K562 (cell line): Measurements from ENCODE around the gene RFC2.

Experiments used
- BCOR ChIP-seq: fragments of 450-650 bp; IDR thresholded peaks from 2 replicates; pipeline ENCODE4 v1.6.1; 2016
- JUND ChIP-seq, 2 experiments: IDR thresholded peaks; 2 replicates in 1 of 2; 3 replicates in 1 of 2; pipeline ENCODE4 v1.6.1; 2011; ENCODE audit warnings: borderline replicate concordance in 2 of 2, low read depth in 2 of 2, low read length in 2 of 2, improper control_type of control experiment in 1 of 2, missing biosample characterization in 1 of 2, missing genetic modification characterization in 1 of 2, missing genetic modification reagents in 1 of 2
- KDM5B ChIP-seq: fragments of 200-600 bp; sonication (generic); IDR thresholded peaks from 2 replicates; pipeline ENCODE4 v1.6.1; 2012; ENCODE audit warnings: low read depth, mild to moderate bottlenecking, moderate library complexity, low read length, control low read depth, inconsistent platforms; ENCODE audit not compliant: insufficient replicate concordance
- NCOA1 ChIP-seq: fragments of 450-650 bp; IDR thresholded peaks from 2 replicates; pipeline ENCODE4 v1.6.1; 2016; ENCODE audit warnings: low read depth
- NR2F6 ChIP-seq: fragments of 450-650 bp; formaldehyde crosslinking; IDR thresholded peaks from 2 replicates; pipeline ENCODE4 v1.4.0; 2020; ENCODE audit warnings: mild to moderate bottlenecking
- TCF7 ChIP-seq: sonication (generic); IDR thresholded peaks from 2 replicates; pipeline ENCODE4 v1.6.1; 2016; ENCODE audit warnings: antibody characterized with exemption, borderline replicate concordance
- TEAD2 ChIP-seq: fragments of 450-650 bp; IDR thresholded peaks from 2 replicates; pipeline ENCODE4 v1.6.1; 2016; ENCODE audit warnings: missing genetic modification characterization, control low read depth, missing compliant biosample characterization
- ZBTB8A ChIP-seq: fragments of 450-650 bp; IDR thresholded peaks from 2 replicates; pipeline ENCODE4 v1.6.1; 2018; ENCODE audit warnings: mild to moderate bottlenecking, moderate library complexity; ENCODE audit not compliant: partially characterized antibody
- ZNF589 ChIP-seq: fragments of 200-800 bp; sonication (Bioruptor generic); IDR thresholded peaks from 2 replicates; pipeline ENCODE4 v1.6.1; 2016; ENCODE audit warnings: low read depth, missing genetic modification characterization, missing compliant biosample characterization
- ZSCAN29 ChIP-seq: fragments of 450-650 bp; IDR thresholded peaks from 2 replicates; pipeline ENCODE4 v1.6.1; 2017
- TF ChIP-seq, protein P1 (sequence below), 3 experiments: IDR thresholded peaks in 2 of 3; conservative IDR thresholded peaks in 1 of 3; 2 replicates each; pipeline ENCODE4 v1.5.1; 2011 to 2012; ENCODE audit warnings: low read length in 3 of 3, mild to moderate bottlenecking in 3 of 3, control low read depth in 2 of 3, improper control_type of control experiment in 1 of 3, inconsistent platforms in 1 of 3, low read depth in 1 of 3, mixed read lengths in 1 of 3, moderate library complexity in 1 of 3; ENCODE audit not compliant: insufficient read depth in 2 of 3

DNA sequence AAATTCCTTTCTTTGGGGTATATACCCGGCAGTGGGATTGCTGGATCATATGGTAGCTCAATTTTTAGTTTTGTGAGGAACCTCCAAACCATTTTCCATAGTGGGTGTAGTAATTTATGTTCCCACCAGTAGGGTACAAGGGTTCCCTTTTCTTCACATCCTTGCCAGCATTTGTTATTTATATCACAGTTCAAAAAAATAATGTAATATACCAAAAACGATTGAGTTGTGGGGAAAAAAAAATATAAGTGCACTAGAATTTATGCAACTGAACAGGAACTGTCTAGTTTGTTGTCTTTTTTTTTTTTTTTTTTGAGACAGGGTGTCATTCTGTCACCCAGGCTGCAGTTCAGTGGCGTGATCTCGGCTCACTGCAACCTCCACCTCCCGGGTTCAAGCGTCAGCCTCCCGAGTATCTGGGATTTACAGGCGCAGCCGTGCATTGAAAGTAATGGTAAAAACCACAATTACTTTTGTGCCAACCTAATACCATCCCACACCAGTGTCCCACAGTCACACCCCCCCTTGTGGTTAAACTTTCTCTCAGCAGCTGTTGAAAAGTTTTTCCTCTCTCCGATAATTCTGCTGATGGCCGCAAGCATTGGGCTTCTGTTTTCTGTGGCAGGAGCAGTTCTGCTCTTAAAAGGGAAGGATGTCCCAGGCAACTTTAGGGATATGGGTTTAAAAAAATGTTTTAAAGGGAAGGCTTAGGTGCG, 51.2 kb downstream of the RFC2 start:
- no peak for TF ChIP-seq JUND (IDR thresholded peaks at IDR 0.05; ENCODE audit: borderline replicate concordance, low read depth, low read length)
- no peak for TF ChIP-seq JUND (tag; IDR thresholded peaks at IDR 0.05; ENCODE audit: borderline replicate concordance, low read depth, low read length)
- TF ChIP-seq ZSCAN29, result no peak
- no peak for TF ChIP-seq BCOR
- TF ChIP-seq NR2F6 (CRISPR knock-in tag), result no peak
- no peak for TF ChIP-seq TCF7
- TF ChIP-seq, protein P1, sequence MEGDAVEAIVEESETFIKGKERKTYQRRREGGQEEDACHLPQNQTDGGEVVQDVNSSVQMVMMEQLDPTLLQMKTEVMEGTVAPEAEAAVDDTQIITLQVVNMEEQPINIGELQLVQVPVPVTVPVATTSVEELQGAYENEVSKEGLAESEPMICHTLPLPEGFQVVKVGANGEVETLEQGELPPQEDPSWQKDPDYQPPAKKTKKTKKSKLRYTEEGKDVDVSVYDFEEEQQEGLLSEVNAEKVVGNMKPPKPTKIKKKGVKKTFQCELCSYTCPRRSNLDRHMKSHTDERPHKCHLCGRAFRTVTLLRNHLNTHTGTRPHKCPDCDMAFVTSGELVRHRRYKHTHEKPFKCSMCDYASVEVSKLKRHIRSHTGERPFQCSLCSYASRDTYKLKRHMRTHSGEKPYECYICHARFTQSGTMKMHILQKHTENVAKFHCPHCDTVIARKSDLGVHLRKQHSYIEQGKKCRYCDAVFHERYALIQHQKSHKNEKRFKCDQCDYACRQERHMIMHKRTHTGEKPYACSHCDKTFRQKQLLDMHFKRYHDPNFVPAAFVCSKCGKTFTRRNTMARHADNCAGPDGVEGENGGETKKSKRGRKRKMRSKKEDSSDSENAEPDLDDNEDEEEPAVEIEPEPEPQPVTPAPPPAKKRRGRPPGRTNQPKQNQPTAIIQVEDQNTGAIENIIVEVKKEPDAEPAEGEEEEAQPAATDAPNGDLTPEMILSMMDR (IDR thresholded peaks at IDR 0.05 in 2 of 3, conservative IDR thresholded peaks at IDR 0.05 in 1 of 3; ENCODE audit: insufficient read depth in 2 of 3, low read depth in 1 of 3, low read length in 3 of 3), result peak; percentile 74 to 81 (median 75)
- TF ChIP-seq ZNF589 (CRISPR knock-in tag), result no peak
- no peak for TF ChIP-seq TEAD2 (tag)
- TF ChIP-seq NCOA1, result no peak
- TF ChIP-seq KDM5B, result no peak
- no peak for TF ChIP-seq ZBTB8A
